Smooth muscle cell (in vitro differentiated cells): Measurements from ENCODE around the gene TMEM212. TPM values are rescaled to one million over a fixed set of nuclear protein-coding genes. Genes with fewer than 3 reads are reported as not detected.

Experiments
- DNase-seq: peaks from one replicate; lab custom pipeline; 2025; ENCODE audit not compliant: unreplicated experiment; lab: John Stamatoyannopoulos, UW
- H2AFZ ChIP-seq: fragments of 200-600 bp; sonication (generic); 2 replicates; pipeline ENCODE4 v1.6.0; 2016; ENCODE audit warnings: antibody characterized with exemption, low read depth, mild to moderate bottlenecking
- H3F3A ChIP-seq: fragments of 200-600 bp; sonication (generic); 2 replicates; pipeline ENCODE4 v1.6.0; 2017; ENCODE audit warnings: antibody characterized with exemption, low read depth
- H3K27ac ChIP-seq: fragments of 200-600 bp; sonication (generic); 2 replicates; pipeline ENCODE4 v1.5.1; 2016; ENCODE audit warnings: low read depth, mild to moderate bottlenecking
- H3K27me3 ChIP-seq: fragments of 200-600 bp; sonication (generic); 2 replicates; pipeline ENCODE4 v1.6.1; 2016; ENCODE audit warnings: low read depth, mild to moderate bottlenecking
- H3K36me3 ChIP-seq: fragments of 200-600 bp; sonication (generic); 2 replicates; pipeline ENCODE4 v1.5.1; 2016; ENCODE audit warnings: low read depth
- H3K4me1 ChIP-seq: fragments of 200-600 bp; sonication (generic); 2 replicates; pipeline ENCODE4 v1.5.1; 2016; ENCODE audit warnings: low read depth
- H3K4me2 ChIP-seq: fragments of 200-600 bp; sonication (generic); 2 replicates; pipeline ENCODE4 v1.6.0; 2016; ENCODE audit warnings: mild to moderate bottlenecking
- H3K4me3 ChIP-seq: fragments of 200-600 bp; sonication (generic); 2 replicates; pipeline ENCODE4 v1.5.1; 2016; ENCODE audit warnings: mild to moderate bottlenecking
- H3K79me2 ChIP-seq: fragments of 200-600 bp; sonication (generic); 2 replicates; pipeline ENCODE4 v1.6.0; 2016; ENCODE audit warnings: low read depth, mild to moderate bottlenecking
- H3K9ac ChIP-seq: fragments of 200-600 bp; sonication (generic); 2 replicates; pipeline ENCODE4 v1.6.0; 2016; ENCODE audit warnings: low read depth
- H3K9me3 ChIP-seq: fragments of 200-600 bp; sonication (generic); replicated peaks from 2 replicates; pipeline ENCODE4 v1.5.1; 2016; ENCODE audit warnings: low read depth
- H4K20me1 ChIP-seq: fragments of 200-600 bp; sonication (generic); 2 replicates; pipeline ENCODE4 v1.6.0; 2016; ENCODE audit warnings: low read depth
- WGBS: methylation state at CpG from one replicate; pipeline ENCODE4 v1.1.7; 2016; ENCODE audit warnings: low lambda C conversion rate; 5-methylcytosine and 5-hydroxymethylcytosine counted together
- polyA plus RNA-seq: library from polyadenylated mRNA; unstranded; fragments of >200 nt; fragmentation: Nextera tagmentation; extraction: Ambion mirVana; gene quantifications from 2 replicates; pipeline ENCODE4 v1.2.1, GENCODE V29; 2016
- total RNA-seq: library from RNA; depleted of rRNA; stranded (reverse); fragments of >200 nt; gene quantifications from 2 replicates; pipeline ENCODE4 v1.2.3, GENCODE V29; 2014
- TF ChIP-seq, protein P1 (sequence below): fragments of 200-600 bp; sonication (generic); IDR thresholded peaks from 2 replicates; pipeline ENCODE4 v1.5.1; 2017; ENCODE audit warnings: borderline replicate concordance, mild to moderate bottlenecking, antibody characterized with exemption; ENCODE audit not compliant: insufficient read depth, poor library complexity, severe bottlenecking

TMEM212 gene
- total and polyA plus RNA-seq, 2 experiments from 2014 or later, result not detected

DNA sequence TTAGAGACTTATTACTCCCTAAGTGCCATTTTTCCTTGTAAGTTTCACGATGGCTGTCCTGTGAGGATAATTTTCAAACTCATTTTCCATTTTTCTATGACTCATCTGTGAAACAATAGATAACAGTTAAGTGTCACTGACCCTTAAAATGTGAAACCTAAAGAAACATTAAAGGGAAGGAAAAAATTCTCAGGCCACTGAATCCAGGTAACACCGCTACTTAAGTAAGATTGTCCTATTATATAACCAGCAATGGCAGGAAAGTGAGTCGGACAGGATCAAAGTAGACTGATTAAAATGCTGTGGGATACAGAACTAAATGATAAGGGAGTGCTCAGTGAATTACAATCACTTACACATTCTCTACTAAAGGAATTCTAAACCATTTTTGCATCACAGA, 45.3 kb upstream of the TMEM212 start:
- WGBS, result 69% methylated on average over 3 of the region's 3 CpGs

DNA sequence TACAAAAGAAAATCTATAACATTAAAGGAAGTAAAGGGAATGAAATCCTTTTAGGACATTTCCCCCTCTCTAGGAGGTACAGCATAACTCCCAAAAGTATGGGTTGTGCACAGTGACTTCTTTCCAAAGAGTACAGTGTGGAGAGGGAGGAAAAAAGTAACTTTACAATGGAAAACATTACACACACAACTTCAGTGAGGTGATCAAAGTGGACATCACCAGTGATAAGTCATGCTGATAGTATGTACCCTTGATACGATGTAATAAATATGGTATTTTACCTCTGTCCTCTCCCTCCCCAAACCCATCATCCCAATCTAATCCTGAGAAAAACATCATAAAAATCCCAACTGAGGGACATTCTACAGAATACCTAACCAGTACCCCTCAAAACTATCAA, 43.6 kb upstream of the TMEM212 start:
- no peak overlapping the region for H3K27ac ChIP-seq
- H2AFZ ChIP-seq, result no peak overlapping the region
- no peaks in the 10 kb centered on the region for H3F3A ChIP-seq
- H3K4me3 ChIP-seq, result no peak overlapping the region
- WGBS, result 93% methylated on average over 1 of the region's 1 CpG
- TF ChIP-seq, protein P1, sequence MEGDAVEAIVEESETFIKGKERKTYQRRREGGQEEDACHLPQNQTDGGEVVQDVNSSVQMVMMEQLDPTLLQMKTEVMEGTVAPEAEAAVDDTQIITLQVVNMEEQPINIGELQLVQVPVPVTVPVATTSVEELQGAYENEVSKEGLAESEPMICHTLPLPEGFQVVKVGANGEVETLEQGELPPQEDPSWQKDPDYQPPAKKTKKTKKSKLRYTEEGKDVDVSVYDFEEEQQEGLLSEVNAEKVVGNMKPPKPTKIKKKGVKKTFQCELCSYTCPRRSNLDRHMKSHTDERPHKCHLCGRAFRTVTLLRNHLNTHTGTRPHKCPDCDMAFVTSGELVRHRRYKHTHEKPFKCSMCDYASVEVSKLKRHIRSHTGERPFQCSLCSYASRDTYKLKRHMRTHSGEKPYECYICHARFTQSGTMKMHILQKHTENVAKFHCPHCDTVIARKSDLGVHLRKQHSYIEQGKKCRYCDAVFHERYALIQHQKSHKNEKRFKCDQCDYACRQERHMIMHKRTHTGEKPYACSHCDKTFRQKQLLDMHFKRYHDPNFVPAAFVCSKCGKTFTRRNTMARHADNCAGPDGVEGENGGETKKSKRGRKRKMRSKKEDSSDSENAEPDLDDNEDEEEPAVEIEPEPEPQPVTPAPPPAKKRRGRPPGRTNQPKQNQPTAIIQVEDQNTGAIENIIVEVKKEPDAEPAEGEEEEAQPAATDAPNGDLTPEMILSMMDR, result no peak
- H3K9ac ChIP-seq, result no peak overlapping the region
- H3K4me1 ChIP-seq, result no peaks in the 10 kb centered on the region
- no peaks in the 10 kb centered on the region for H3K9me3 ChIP-seq
- H3K27me3 ChIP-seq, result no peaks in the 10 kb centered on the region
- no peaks in the 10 kb centered on the region for H4K20me1 ChIP-seq
- H3K4me2 ChIP-seq, result no peak overlapping the region
- peaks cover 98% of the 10 kb centered on the region for H3K79me2 ChIP-seq
- no peak for DNase-seq
- H3K36me3 ChIP-seq, result no peaks in the 10 kb centered on the region

More for the DNA sequence above, 45.3 kb upstream of the TMEM212 start:
- DNase-seq, result no peak
- H3K4me1 ChIP-seq, result no peaks in the 10 kb centered on the region
- peak overlapping the region; percentile 29 for H3K4me2 ChIP-seq
- H3K9me3 ChIP-seq, result no peaks in the 10 kb centered on the region
- peak overlapping the region; percentile 2 for H3K9ac ChIP-seq
- no peak overlapping the region for H3K4me3 ChIP-seq
- no peaks in the 10 kb centered on the region for H3K27me3 ChIP-seq
- peak overlapping the region; percentile 28 for H3K27ac ChIP-seq
- peaks cover 98% of the 10 kb centered on the region for H3K79me2 ChIP-seq
- H3F3A ChIP-seq, result no peaks in the 10 kb centered on the region
- H3K36me3 ChIP-seq, result no peaks in the 10 kb centered on the region
- H4K20me1 ChIP-seq, result no peaks in the 10 kb centered on the region
- TF ChIP-seq, protein P1, result no peak
- H2AFZ ChIP-seq, result no peak overlapping the region

DNA sequence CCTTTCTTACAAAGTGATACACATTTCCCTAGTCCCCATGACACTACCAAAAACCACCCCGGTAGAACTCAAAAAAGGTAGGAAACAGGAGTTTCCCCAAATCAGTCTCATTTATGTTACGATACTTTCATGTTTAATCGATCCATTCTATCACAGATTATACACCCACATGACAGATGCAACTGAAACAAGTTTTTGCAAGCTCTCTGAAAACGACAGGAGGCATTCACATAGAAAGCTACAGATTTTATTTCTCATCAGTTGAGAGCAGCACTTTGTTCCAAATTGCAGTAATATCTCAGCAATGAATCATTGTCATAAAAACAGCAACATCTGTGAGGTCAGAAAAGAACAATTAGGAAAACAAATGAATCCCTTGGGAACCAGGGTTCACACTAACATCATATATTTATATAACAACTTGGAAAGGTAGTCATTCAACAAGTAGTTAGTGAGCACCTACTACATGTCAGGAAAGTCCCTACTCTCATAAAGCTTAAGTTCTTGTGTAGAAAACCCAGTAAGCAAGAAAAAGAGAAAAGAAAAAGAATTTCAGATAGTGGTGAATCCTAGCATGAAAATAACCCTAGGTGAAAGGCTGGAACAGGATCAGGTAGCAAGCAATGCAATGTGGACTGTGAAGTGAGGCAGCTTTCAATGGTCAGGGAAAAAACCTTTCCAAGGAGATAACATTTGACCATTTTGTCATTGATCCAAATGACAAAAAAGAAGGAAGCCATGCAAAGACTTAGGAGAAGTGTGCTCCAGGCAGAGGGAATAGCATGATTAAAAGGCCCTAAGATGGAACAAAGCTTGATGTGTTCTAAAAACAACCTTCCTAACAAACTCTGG, 41.2 kb upstream of the TMEM212 start:
- peak overlapping the region; percentile 32 for H3K9ac ChIP-seq
- H3K4me3 ChIP-seq, result no peak overlapping the region
- H4K20me1 ChIP-seq, result no peaks in the 10 kb centered on the region
- H3K9me3 ChIP-seq, result no peaks in the 10 kb centered on the region
- TF ChIP-seq, protein P1, result no peak
- H3F3A ChIP-seq, result no peaks in the 10 kb centered on the region
- no peaks in the 10 kb centered on the region for H3K27me3 ChIP-seq
- DNase-seq, result no peak
- H2AFZ ChIP-seq, result no peak overlapping the region
- 77% methylated on average over 4 of the region's 4 CpGs for whole genome bisulfite sequencing
- H3K36me3 ChIP-seq, result no peaks in the 10 kb centered on the region
- H3K79me2 ChIP-seq, result peaks cover 94% of the 10 kb centered on the region
- H3K27ac ChIP-seq, result peak overlapping the region; percentile 77
- H3K4me2 ChIP-seq, result peak overlapping the region; percentile 1
- H3K4me1 ChIP-seq, result no peaks in the 10 kb centered on the region
